Endothelial cell of umbilical vein (primary cell): ENCODE measurements around the gene PLEKHG2. TPM values are rescaled to one million over a fixed set of nuclear protein-coding genes. Genes with fewer than 3 reads are reported as not detected.

ENCODE experiments used
- BruUV-seq: library from RNA; stranded (reverse); fragments of 400-500 nt; replicated peaks from 2 replicates; lab custom pipeline; 2021; lab: Mats Ljungman, UMichigan
- CTCF ChIA-PET: fragments of 300-600, 350-600 bp; sonication (Branson Sonifier 250); formaldehyde crosslinking; loops from one replicate; lab custom pipeline; 2021; ENCODE audit warnings: antibody characterized with exemption, inconsistent platforms; lab: Charles Lee
- POLR2A ChIA-PET: fragments of 300-600, 350-600 bp; sonication (Branson Sonifier 250); formaldehyde crosslinking; loops from one replicate; lab custom pipeline; 2021; ENCODE audit warnings: antibody characterized with exemption, inconsistent platforms; lab: Charles Lee
- DNase-seq: peaks from one replicate; pipeline ENCODE4 v3.0.0-alpha.2; 2011; ENCODE audit warnings: low read depth, low spot score
- FAIRE-seq: peaks from 2 replicates; lab custom pipeline; 2011; peaks lifted over from hg19 to GRCh38; lab: Jason Lieb, UNC
- H2AFZ ChIP-seq: 2 replicates; pipeline ENCODE4 v1.6.0; 2012; ENCODE audit warnings: low read depth, low read length, control low read depth, inconsistent platforms
- H3K27ac ChIP-seq: 2 replicates; pipeline ENCODE4 v1.5.1; 2011; ENCODE audit warnings: low read depth, mild to moderate bottlenecking, control low read depth, low read length, moderate library complexity; ENCODE audit not compliant: insufficient read depth
- H3K27me3 ChIP-seq, 2 experiments: 2 replicates each; pipeline versions ENCODE4 v1.6.0 to v1.6.1; 2011; ENCODE audit warnings: low read length in 2 of 2, mixed read lengths in 1 of 2; ENCODE audit not compliant: control insufficient read depth in 2 of 2, insufficient read depth in 2 of 2
- H3K36me3 ChIP-seq, 2 experiments: 2 replicates in 1 of 2; 3 replicates in 1 of 2; pipeline ENCODE4 v1.5.1; 2011; ENCODE audit warnings: low read length in 2 of 2, mild to moderate bottlenecking in 1 of 2, moderate library complexity in 1 of 2; ENCODE audit not compliant: control insufficient read depth in 2 of 2, insufficient read depth in 2 of 2; ENCODE audit errors: extremely low read depth in 1 of 2
- H3K4me1 ChIP-seq: 3 replicates; pipeline ENCODE4 v1.5.1; 2011; ENCODE audit warnings: mild to moderate bottlenecking, low read length; ENCODE audit not compliant: control insufficient read depth, insufficient read depth; ENCODE audit errors: extremely low read depth
- H3K4me2 ChIP-seq: 2 replicates; pipeline ENCODE4 v1.6.1; 2011; ENCODE audit warnings: low read length, control low read depth, mixed read lengths; ENCODE audit not compliant: insufficient read depth
- H3K4me3 ChIP-seq, 3 experiments: fragments of 200-600 bp in 1 of 3; sonication (generic), shearing (Covaris generic) in 1 of 3; replicated peaks in 1 of 3; 2 replicates each; pipeline ENCODE4 v1.5.1; 2011 to 2016; ENCODE audit warnings: control low read depth in 3 of 3, low read length in 3 of 3, mild to moderate bottlenecking in 2 of 3, inconsistent platforms in 1 of 3, low read depth in 1 of 3, moderate library complexity in 1 of 3; ENCODE audit not compliant: insufficient read depth in 1 of 3
- H3K79me2 ChIP-seq: 2 replicates; pipeline ENCODE4 v1.6.0; 2012; ENCODE audit warnings: low read length, inconsistent platforms; ENCODE audit not compliant: control insufficient read depth, insufficient read depth
- H3K9ac ChIP-seq: replicated peaks from 2 replicates; pipeline ENCODE3; 2011; ENCODE audit warnings: low read length, control low read depth; ENCODE audit not compliant: insufficient read depth; ENCODE audit errors: extremely low read depth
- H3K9me1 ChIP-seq: replicated peaks from 3 replicates; pipeline ENCODE4 v1.6.0; 2011; ENCODE audit warnings: mild to moderate bottlenecking, low read length; ENCODE audit not compliant: control insufficient read depth, insufficient read depth; ENCODE audit errors: extremely low read depth
- H3K9me3 ChIP-seq: replicated peaks from 2 replicates; pipeline ENCODE4 v1.5.1; 2012; ENCODE audit warnings: low read length, inconsistent platforms; ENCODE audit not compliant: control insufficient read depth, insufficient read depth
- H4K20me1 ChIP-seq: replicated peaks from 2 replicates; pipeline ENCODE3; 2011; ENCODE audit warnings: mild to moderate bottlenecking, low read length; ENCODE audit not compliant: control insufficient read depth, insufficient read depth; ENCODE audit errors: extremely low read depth
- CTCF ChIP-seq, 2 donors: IDR thresholded peaks; 1 replicate in 1 of 2; 2 replicates in 1 of 2; pipeline ENCODE4 v1.5.1; 2011; ENCODE audit warnings: low read length in 2 of 2, mild to moderate bottlenecking in 2 of 2, moderate library complexity in 2 of 2, control low read depth in 1 of 2, inconsistent platforms in 1 of 2, low read depth in 1 of 2; ENCODE audit not compliant: insufficient read depth in 1 of 2; ENCODE audit errors: extremely low read depth in 1 of 2
- FOS ChIP-seq: IDR thresholded peaks from 2 replicates; pipeline ENCODE4 v1.6.1; 2011; ENCODE audit warnings: mild to moderate bottlenecking, low read length, moderate library complexity, borderline replicate concordance; ENCODE audit not compliant: insufficient read depth
- GATA2 ChIP-seq: IDR thresholded peaks from 2 replicates; pipeline ENCODE4 v1.7.0; 2011; ENCODE audit warnings: low read depth, mild to moderate bottlenecking, moderate library complexity, mixed read lengths, low read length; ENCODE audit not compliant: insufficient read length, insufficient read depth
- JUN ChIP-seq: IDR thresholded peaks from 2 replicates; pipeline ENCODE4 v1.6.1; 2011; ENCODE audit warnings: borderline replicate concordance, low read depth; ENCODE audit not compliant: insufficient read length, insufficient read depth
- MAX ChIP-seq: IDR thresholded peaks from 2 replicates; pipeline ENCODE4 v1.6.1; 2011; ENCODE audit not compliant: insufficient read depth, insufficient read length
- MYC ChIP-seq: IDR thresholded peaks from one replicate; pipeline ENCODE4 v1.6.1; 2011; ENCODE audit warnings: mild to moderate bottlenecking, low read depth, low read length
- POLR2A ChIP-seq: IDR thresholded peaks from 2 replicates; pipeline ENCODE4 v1.6.1; 2012; ENCODE audit warnings: low read depth, mild to moderate bottlenecking, control low read depth, low read length
- POLR2AphosphoS5 ChIP-seq: IDR thresholded peaks from 2 replicates; pipeline ENCODE4 v1.6.1; 2012; ENCODE audit warnings: low read depth, mild to moderate bottlenecking, control low read depth, low read length, moderate library complexity; ENCODE audit not compliant: insufficient read depth
- dilution Hi-C: fragments of 300-500 bp; cut with MboI; formaldehyde crosslinking; loops from one replicate; pipeline ENCODE4 v1.15.0; 2019; ENCODE audit warnings: low sequenced_read_pairs; ENCODE audit not compliant: extremely low pct_ligation_motif_present
- intact Hi-C: fragments of 100-400 bp; cut with micrococcal nuclease; formaldehyde crosslinking; loops from one replicate; pipeline ENCODE4 v1.10.0; 2022
- polyA plus RNA-seq, 4 experiments: library from polyadenylated mRNA; depleted of rRNA in 3 of 4; stranded (reverse) in 3 of 4; unstranded in 1 of 4; fragments of >200 nt; gene quantifications; 2 replicates each; pipeline versions ENCODE4 v1.2.1 to v1.2.3, GENCODE V29; 2011 to 2012; ENCODE audit warnings: missing spikeins in 1 of 4
- total RNA-seq: library from RNA; stranded (reverse); gene quantifications from 2 replicates; pipeline ENCODE4 v1.2.3, GENCODE V29; 2021

The PLEKHG2 gene
- total and polyA plus RNA-seq, 2 donors (not counting 3 experiments of a cell fraction or from before 2014, with no cell fraction given) = 44.7 to 74.1 TPM

GRCh38 chr19:39385629-39386411 is 26.6 kb upstream of the PLEKHG2 start:
- TF ChIP-seq FOS (no peak), GATA2 (no peak), POLR2AphosphoS5 (no peak), POLR2A (no peak), JUN (no peak), MAX (no peak), MYC (no peak), CTCF (IDR thresholded peaks at IDR 0.05; ENCODE audit: extremely low read depth in 1 of 2, insufficient read depth in 1 of 2, low read depth in 1 of 2, low read length in 2 of 2) (no peak)
- Histone ChIP-seq H3K9ac (no peak overlapping the region), H3K4me3 (no peak overlapping the region), H3K4me1 (peaks cover 5% of the 10 kb centered on the region), H2AFZ (no peak overlapping the region), H3K27me3 (no peaks in the 10 kb centered on the region), H3K79me2 (peaks cover 7% of the 10 kb centered on the region), H3K9me3 (no peaks in the 10 kb centered on the region), H3K27ac (no peak overlapping the region), H3K9me1 (no peaks in the 10 kb centered on the region), H3K36me3 (peaks cover 7 to 55% of the 10 kb centered on the region in 2 experiments), H3K4me2 (no peak overlapping the region), H4K20me1 (no peaks in the 10 kb centered on the region)
- FAIRE-seq (no peak), DNase-seq (no peak)
- dilution Hi-C loops = no loop called here
- POLR2A ChIA-PET = no interaction called here
- CTCF ChIA-PET = interaction anchor here (0.9 to 1.1 kb wide), 3 partner anchors 12 to 23 kb away, joined by 4 read pairs; no protein-coding TSS in a partner anchor
- intact Hi-C loops = no loop called here
- BruUV-seq = no TSS peak
